WTC11 (cell line): ENCODE data around the gene VWA3B. TPM values are rescaled to one million over a fixed set of nuclear protein-coding genes. Genes with fewer than 3 reads are reported as not detected.

ENCODE experiments used
- ATAC-seq: fragments of 200-7000 bp; cut with Tn5 transposase; 2 replicates; pipeline ENCODE4 v1.10.0; 2021; ENCODE audit warnings: mild to moderate bottlenecking, moderate library complexity
- CTCF ChIA-PET: fragments of 300-600 bp; sonication (Branson Sonifier 250); formaldehyde crosslinking; loops from one replicate; lab custom pipeline; 2021; ENCODE audit warnings: antibody characterized with exemption; lab: Charles Lee
- POLR2A ChIA-PET: fragments of 350-600 bp; sonication (Branson Sonifier 250); formaldehyde crosslinking; loops from one replicate; lab custom pipeline; 2021; ENCODE audit warnings: antibody characterized with exemption; lab: Charles Lee
- DNase-seq: peaks from one replicate; pipeline ENCODE4 v3.0.0; 2021; ENCODE audit warnings: low spot score
- H3K27ac Mint-ChIP-seq: 2 replicates; pipeline ENCODE4 v1.8.0; 2021; ENCODE audit warnings: mixed read lengths
- H3K27me3 Mint-ChIP-seq: 2 replicates; pipeline ENCODE4 v1.8.0; 2021; ENCODE audit warnings: low read depth, mild to moderate bottlenecking, moderate library complexity, mixed read lengths
- H3K36me3 Mint-ChIP-seq: 2 replicates; pipeline ENCODE4 v1.8.0; 2021; ENCODE audit warnings: mixed read lengths
- H3K4me1 Mint-ChIP-seq: 2 replicates; pipeline ENCODE4 v1.8.0; 2022; ENCODE audit warnings: mixed read lengths
- H3K4me3 Mint-ChIP-seq: 2 replicates; pipeline ENCODE4 v1.8.0; 2021; ENCODE audit warnings: mild to moderate bottlenecking, moderate library complexity, mixed read lengths
- H3K9me3 Mint-ChIP-seq: 2 replicates; pipeline ENCODE4 v1.8.0; 2021; ENCODE audit warnings: mixed read lengths
- CREM ChIP-seq: sonication (generic); formaldehyde crosslinking; IDR thresholded peaks from 2 replicates; pipeline ENCODE4 v1.8.1; 2022; ENCODE audit warnings: mild to moderate bottlenecking, missing genetic modification reagents, moderate library complexity
- HMGA2 ChIP-seq: fragments of 250-450 bp; sonication (Bioruptor Pico); IDR thresholded peaks from 2 replicates; pipeline ENCODE4 v1.4.0; 2021; ENCODE audit warnings: mild to moderate bottlenecking, moderate library complexity
- NFE2L1 ChIP-seq: sonication (generic); formaldehyde crosslinking; IDR thresholded peaks from 2 replicates; pipeline ENCODE4 v1.8.1; 2023; ENCODE audit warnings: missing genetic modification reagents
- PRRX2 ChIP-seq: fragments of 250-450 bp; sonication (Bioruptor Pico); IDR thresholded peaks from 2 replicates; pipeline ENCODE4 v1.8.0; 2021; ENCODE audit warnings: mild to moderate bottlenecking
- SMAD3 ChIP-seq: sonication (generic); formaldehyde crosslinking; IDR thresholded peaks from 2 replicates; pipeline ENCODE4 v1.8.0; 2022; ENCODE audit warnings: missing genetic modification reagents, mild to moderate bottlenecking, borderline replicate concordance
- TEAD4 ChIP-seq: sonication (generic); formaldehyde crosslinking; IDR thresholded peaks from 2 replicates; pipeline ENCODE4 v1.8.0; 2022; ENCODE audit warnings: mild to moderate bottlenecking, missing genetic modification reagents
- ZBTB21 ChIP-seq: sonication (generic); formaldehyde crosslinking; IDR thresholded peaks from 2 replicates; pipeline ENCODE4 v1.8.1; 2023; ENCODE audit warnings: mild to moderate bottlenecking, missing genetic modification reagents, borderline replicate concordance
- ZNF121 ChIP-seq: sonication (generic); formaldehyde crosslinking; IDR thresholded peaks from 2 replicates; pipeline ENCODE4 v1.8.0; 2023; ENCODE audit warnings: missing genetic modification reagents
- ZNF232 ChIP-seq: sonication (generic); formaldehyde crosslinking; IDR thresholded peaks from 2 replicates; pipeline ENCODE4 v1.8.0; 2022; ENCODE audit warnings: mild to moderate bottlenecking, missing genetic modification reagents
- ZNF416 ChIP-seq: fragments of 250-450 bp; sonication (Bioruptor Pico); IDR thresholded peaks from 2 replicates; pipeline ENCODE4 v1.9.0; 2021; ENCODE audit warnings: mild to moderate bottlenecking, inconsistent platforms
- ZNF671 ChIP-seq: fragments of 250-450 bp; sonication (Bioruptor Pico); IDR thresholded peaks from 2 replicates; pipeline ENCODE4 v1.8.0; 2021; ENCODE audit warnings: mild to moderate bottlenecking
- total RNA-seq: library from RNA; stranded (reverse); gene quantifications from 3 replicates; pipeline ENCODE4 v1.2.3, GENCODE V29; 2021
- TF ChIP-seq, protein P1 (sequence below): sonication (generic); formaldehyde crosslinking; IDR thresholded peaks from 2 replicates; pipeline ENCODE4 v1.8.1; 2023; ENCODE audit warnings: mild to moderate bottlenecking, missing genetic modification reagents
- TF ChIP-seq, protein P2 (sequence below): fragments of 250-450 bp; sonication (Bioruptor Pico); IDR thresholded peaks from 2 replicates; pipeline ENCODE4 v2.1.2; 2022; ENCODE audit warnings: mild to moderate bottlenecking, moderate library complexity
- TF ChIP-seq, protein P3 (sequence below): fragments of 250-450 bp; sonication (Bioruptor Pico); IDR thresholded peaks from 2 replicates; pipeline ENCODE4 v1.9.0; 2021; ENCODE audit warnings: mild to moderate bottlenecking
- TF ChIP-seq, protein P4 (sequence below): sonication (generic); formaldehyde crosslinking; IDR thresholded peaks from 2 replicates; pipeline ENCODE4 v1.8.0; 2023; ENCODE audit warnings: missing genetic modification reagents
- TF ChIP-seq, protein P5 (sequence below): sonication (generic); formaldehyde crosslinking; IDR thresholded peaks from 2 replicates; pipeline ENCODE4 v1.8.1; 2022; ENCODE audit warnings: missing genetic modification reagents, borderline replicate concordance
- TF ChIP-seq, protein P6 (sequence below): sonication (generic); formaldehyde crosslinking; IDR thresholded peaks from 2 replicates; pipeline ENCODE4 v1.8.0; 2022; ENCODE audit warnings: mild to moderate bottlenecking, missing genetic modification reagents
- TF ChIP-seq, protein P7 (sequence below): fragments of 200-600 bp; IDR thresholded peaks from 2 replicates; pipeline ENCODE4 v1.8.0; 2022; ENCODE audit warnings: antibody characterized with exemption

VWA3B gene
- total RNA-seq, 1 experiment from 2014 or later, result not detected

DNA sequence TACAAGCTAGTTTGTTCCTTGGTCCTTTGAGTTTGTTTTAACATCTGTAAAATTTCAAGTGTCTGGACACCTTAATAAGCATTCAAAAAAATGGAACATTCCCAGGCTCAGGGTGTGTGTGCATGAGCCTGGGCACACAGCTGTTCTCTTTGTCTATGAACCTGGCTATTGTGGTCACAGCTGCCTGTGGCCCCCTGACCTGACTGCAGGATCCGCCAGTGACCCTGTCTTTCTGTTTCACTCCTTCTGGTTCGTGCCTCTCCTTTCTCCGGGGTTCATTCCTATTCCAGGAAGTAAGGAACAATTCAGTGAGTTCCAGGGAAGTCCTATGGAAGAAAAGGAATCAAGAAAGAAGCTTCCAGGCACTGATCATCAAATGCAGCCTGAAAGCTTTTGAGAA is 35.6 kb downstream of the VWA3B start:
- TF ChIP-seq ZNF121 (CRISPR knock-in tag), result no peak
- TF ChIP-seq SMAD3, result no peak
- TF ChIP-seq, protein P1, sequence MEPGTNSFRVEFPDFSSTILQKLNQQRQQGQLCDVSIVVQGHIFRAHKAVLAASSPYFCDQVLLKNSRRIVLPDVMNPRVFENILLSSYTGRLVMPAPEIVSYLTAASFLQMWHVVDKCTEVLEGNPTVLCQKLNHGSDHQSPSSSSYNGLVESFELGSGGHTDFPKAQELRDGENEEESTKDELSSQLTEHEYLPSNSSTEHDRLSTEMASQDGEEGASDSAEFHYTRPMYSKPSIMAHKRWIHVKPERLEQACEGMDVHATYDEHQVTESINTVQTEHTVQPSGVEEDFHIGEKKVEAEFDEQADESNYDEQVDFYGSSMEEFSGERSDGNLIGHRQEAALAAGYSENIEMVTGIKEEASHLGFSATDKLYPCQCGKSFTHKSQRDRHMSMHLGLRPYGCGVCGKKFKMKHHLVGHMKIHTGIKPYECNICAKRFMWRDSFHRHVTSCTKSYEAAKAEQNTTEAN (CRISPR knock-in tag), result no peak
- TF ChIP-seq, protein P2, sequence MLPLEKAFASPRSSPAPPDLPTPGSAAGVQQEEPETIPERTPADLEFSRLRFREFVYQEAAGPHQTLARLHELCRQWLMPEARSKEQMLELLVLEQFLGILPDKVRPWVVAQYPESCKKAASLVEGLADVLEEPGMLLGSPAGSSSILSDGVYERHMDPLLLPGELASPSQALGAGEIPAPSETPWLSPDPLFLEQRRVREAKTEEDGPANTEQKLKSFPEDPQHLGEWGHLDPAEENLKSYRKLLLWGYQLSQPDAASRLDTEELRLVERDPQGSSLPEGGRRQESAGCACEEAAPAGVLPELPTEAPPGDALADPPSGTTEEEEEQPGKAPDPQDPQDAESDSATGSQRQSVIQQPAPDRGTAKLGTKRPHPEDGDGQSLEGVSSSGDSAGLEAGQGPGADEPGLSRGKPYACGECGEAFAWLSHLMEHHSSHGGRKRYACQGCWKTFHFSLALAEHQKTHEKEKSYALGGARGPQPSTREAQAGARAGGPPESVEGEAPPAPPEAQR, result no peak
- TF ChIP-seq, protein P3, sequence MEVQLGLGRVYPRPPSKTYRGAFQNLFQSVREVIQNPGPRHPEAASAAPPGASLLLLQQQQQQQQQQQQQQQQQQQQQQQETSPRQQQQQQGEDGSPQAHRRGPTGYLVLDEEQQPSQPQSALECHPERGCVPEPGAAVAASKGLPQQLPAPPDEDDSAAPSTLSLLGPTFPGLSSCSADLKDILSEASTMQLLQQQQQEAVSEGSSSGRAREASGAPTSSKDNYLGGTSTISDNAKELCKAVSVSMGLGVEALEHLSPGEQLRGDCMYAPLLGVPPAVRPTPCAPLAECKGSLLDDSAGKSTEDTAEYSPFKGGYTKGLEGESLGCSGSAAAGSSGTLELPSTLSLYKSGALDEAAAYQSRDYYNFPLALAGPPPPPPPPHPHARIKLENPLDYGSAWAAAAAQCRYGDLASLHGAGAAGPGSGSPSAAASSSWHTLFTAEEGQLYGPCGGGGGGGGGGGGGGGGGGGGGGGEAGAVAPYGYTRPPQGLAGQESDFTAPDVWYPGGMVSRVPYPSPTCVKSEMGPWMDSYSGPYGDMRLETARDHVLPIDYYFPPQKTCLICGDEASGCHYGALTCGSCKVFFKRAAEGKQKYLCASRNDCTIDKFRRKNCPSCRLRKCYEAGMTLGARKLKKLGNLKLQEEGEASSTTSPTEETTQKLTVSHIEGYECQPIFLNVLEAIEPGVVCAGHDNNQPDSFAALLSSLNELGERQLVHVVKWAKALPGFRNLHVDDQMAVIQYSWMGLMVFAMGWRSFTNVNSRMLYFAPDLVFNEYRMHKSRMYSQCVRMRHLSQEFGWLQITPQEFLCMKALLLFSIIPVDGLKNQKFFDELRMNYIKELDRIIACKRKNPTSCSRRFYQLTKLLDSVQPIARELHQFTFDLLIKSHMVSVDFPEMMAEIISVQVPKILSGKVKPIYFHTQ (CRISPR knock-in tag), result no peak
- no peak for TF ChIP-seq ZNF671 (CRISPR knock-in tag)
- no peak for ATAC-seq

DNA sequence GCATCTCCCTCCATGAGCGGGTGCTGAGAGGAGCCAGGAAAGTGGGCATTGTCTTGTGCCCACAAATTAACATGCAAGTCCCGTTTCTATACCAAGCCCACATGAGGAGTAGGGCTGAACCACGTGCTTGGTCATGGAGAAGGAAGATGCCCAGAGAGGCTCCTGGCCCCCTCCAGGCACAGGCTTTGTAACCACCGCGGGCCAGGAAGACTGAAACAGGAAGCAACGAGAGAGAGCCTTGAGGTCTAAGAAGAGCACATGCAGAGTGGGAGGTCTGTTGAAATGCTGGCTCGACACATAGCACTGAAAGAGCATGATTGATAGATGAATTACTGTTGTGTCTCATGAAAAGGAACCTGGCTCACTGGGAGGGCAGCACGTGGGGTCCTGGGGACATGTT is 36.3 kb downstream of the VWA3B start:
- TF ChIP-seq, protein P4, sequence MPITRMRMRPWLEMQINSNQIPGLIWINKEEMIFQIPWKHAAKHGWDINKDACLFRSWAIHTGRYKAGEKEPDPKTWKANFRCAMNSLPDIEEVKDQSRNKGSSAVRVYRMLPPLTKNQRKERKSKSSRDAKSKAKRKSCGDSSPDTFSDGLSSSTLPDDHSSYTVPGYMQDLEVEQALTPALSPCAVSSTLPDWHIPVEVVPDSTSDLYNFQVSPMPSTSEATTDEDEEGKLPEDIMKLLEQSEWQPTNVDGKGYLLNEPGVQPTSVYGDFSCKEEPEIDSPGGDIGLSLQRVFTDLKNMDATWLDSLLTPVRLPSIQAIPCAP (CRISPR knock-in tag), result no peak
- TF ChIP-seq ZNF232 (no peak), PRRX2 (CRISPR knock-in tag) (no peak), HMGA2 (CRISPR knock-in tag) (no peak), ZBTB21 (no peak), ZNF416 (CRISPR knock-in tag) (no peak), TEAD4 (CRISPR knock-in tag) (no peak), ZNF671 (CRISPR knock-in tag) (no peak), CREM (no peak), NFE2L1 (CRISPR knock-in tag) (no peak)
- TF ChIP-seq, protein P5, sequence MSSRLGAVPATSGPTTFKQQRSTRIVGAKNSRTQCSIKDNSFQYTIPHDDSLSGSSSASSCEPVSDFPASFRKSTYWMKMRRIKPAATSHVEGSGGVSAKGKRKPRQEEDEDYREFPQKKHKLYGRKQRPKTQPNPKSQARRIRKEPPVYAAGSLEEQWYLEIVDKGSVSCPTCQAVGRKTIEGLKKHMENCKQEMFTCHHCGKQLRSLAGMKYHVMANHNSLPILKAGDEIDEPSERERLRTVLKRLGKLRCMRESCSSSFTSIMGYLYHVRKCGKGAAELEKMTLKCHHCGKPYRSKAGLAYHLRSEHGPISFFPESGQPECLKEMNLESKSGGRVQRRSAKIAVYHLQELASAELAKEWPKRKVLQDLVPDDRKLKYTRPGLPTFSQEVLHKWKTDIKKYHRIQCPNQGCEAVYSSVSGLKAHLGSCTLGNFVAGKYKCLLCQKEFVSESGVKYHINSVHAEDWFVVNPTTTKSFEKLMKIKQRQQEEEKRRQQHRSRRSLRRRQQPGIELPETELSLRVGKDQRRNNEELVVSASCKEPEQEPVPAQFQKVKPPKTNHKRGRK (CRISPR knock-in tag), result no peak
- TF ChIP-seq, protein P6, sequence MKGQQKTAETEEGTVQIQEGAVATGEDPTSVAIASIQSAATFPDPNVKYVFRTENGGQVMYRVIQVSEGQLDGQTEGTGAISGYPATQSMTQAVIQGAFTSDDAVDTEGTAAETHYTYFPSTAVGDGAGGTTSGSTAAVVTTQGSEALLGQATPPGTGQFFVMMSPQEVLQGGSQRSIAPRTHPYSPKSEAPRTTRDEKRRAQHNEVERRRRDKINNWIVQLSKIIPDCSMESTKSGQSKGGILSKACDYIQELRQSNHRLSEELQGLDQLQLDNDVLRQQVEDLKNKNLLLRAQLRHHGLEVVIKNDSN (CRISPR knock-in tag), result no peak
- TF ChIP-seq, protein P7, sequence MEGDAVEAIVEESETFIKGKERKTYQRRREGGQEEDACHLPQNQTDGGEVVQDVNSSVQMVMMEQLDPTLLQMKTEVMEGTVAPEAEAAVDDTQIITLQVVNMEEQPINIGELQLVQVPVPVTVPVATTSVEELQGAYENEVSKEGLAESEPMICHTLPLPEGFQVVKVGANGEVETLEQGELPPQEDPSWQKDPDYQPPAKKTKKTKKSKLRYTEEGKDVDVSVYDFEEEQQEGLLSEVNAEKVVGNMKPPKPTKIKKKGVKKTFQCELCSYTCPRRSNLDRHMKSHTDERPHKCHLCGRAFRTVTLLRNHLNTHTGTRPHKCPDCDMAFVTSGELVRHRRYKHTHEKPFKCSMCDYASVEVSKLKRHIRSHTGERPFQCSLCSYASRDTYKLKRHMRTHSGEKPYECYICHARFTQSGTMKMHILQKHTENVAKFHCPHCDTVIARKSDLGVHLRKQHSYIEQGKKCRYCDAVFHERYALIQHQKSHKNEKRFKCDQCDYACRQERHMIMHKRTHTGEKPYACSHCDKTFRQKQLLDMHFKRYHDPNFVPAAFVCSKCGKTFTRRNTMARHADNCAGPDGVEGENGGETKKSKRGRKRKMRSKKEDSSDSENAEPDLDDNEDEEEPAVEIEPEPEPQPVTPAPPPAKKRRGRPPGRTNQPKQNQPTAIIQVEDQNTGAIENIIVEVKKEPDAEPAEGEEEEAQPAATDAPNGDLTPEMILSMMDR, result no peak
- TF ChIP-seq, all 79 proteins: peak for 0
- no peak overlapping the region for H3K27ac Mint-ChIP-seq
- DNase-seq (no peak), ATAC-seq (no peak)
- no peaks in the 10 kb centered on the region for H3K36me3 Mint-ChIP-seq
- H3K27me3 Mint-ChIP-seq, result peaks cover 4% of the 10 kb centered on the region; the same call in 1 of the 2 replicates
- no peaks in the 10 kb centered on the region for H3K9me3 Mint-ChIP-seq
- no peak overlapping the region for H3K4me3 Mint-ChIP-seq
- POLR2A ChIA-PET, result no interaction called here
- CTCF ChIA-PET, result no interaction called here
- H3K4me1 Mint-ChIP-seq, result no peaks in the 10 kb centered on the region

More for the DNA sequence above, 35.6 kb downstream of the VWA3B start:
- peaks cover 4% of the 10 kb centered on the region; the same call in 1 of the 2 replicates for H3K27me3 Mint-ChIP-seq
- no peak overlapping the region for H3K4me3 Mint-ChIP-seq
- H3K9me3 Mint-ChIP-seq, result no peaks in the 10 kb centered on the region
- H3K36me3 Mint-ChIP-seq, result no peaks in the 10 kb centered on the region
- DNase-seq, result no peak
- no peaks in the 10 kb centered on the region for H3K4me1 Mint-ChIP-seq
- POLR2A ChIA-PET, result no interaction called here
- CTCF ChIA-PET, result no interaction called here
- no peak overlapping the region for H3K27ac Mint-ChIP-seq
